ENCODE data around the gene CHCHD10. TPM values are rescaled to one million over a fixed set of nuclear protein-coding genes. Genes with fewer than 3 reads are reported as not detected.

Gene CHCHD10
- 1,000 to 10,000 TPM in 3 of 4 donors, 100 to 1,000 TPM in 1; 993 to 1,434 (median 1,175) TPM for total RNA-seq
- 1,153 TPM for polyA plus RNA-seq
- long read RNA-seq, donor 1, transcript CHCHD10-202 (4 exons, 1,171 nt) = major isoform, 201 of 231 reads
- long read RNA-seq, donor 1, partial matches to known transcripts = 14 of 231 reads
- long read RNA-seq, donor 1, other reads (novel, unspliced or antisense) = 13 of 231 reads
- long read RNA-seq, donor 2, transcript CHCHD10-202 (4 exons, 1,171 nt) = major isoform, 248 of 291 reads
- long read RNA-seq, donor 2, partial matches to known transcripts = 33 of 291 reads
- long read RNA-seq, donor 2, other reads (novel, unspliced or antisense) = 5 of 291 reads
- long read RNA-seq, donor 3, transcript CHCHD10-202 (4 exons, 1,171 nt) = major isoform, 9 of 27 reads
- long read RNA-seq, donor 3, partial matches to known transcripts = 8 of 27 reads
- long read RNA-seq, donor 3, other reads (novel, unspliced or antisense) = 9 of 27 reads
- long read RNA-seq, donor 4, transcript CHCHD10-202 (4 exons, 1,171 nt) = major isoform, 161 of 188 reads
- long read RNA-seq, donor 4, transcript CHCHD10-201 (4 exons, 691 nt) = minor isoform, 6 of 188 reads
- long read RNA-seq, donor 4, partial matches to known transcripts = 14 of 188 reads
- long read RNA-seq, donor 4, other reads (novel, unspliced or antisense) = 4 of 188 reads

GRCh38 chr22:23767673-23768548 lies at the start of gene CHCHD10:
Gene CHCHD10, minus strand, starts transcription at chr22:23767972. Its CDS starts 98 bp downstream, at chr22:23767874.
- no peaks in the 10 kb centered on the region for H3K27me3 ChIP-seq (ENCODE audit: control insufficient read depth, insufficient read depth)
- H3K27ac ChIP-seq (ENCODE audit: low read length) = peak within 1 kb of the TSS; percentile 90
- DNase-seq (peak; percentile 85 to 95 (median 94)), ATAC-seq (peak; percentile 79 to 83)
- H3K4me3 ChIP-seq (ENCODE audit: low read length) = peak within 1 kb of the TSS; percentile 65
- intact Hi-C loops (cut with DNase I) = loop anchor here (5.0 to 10.0 kb wide), 2 partner anchors 79 to 243 kb away; no protein-coding TSS in a partner anchor
- WGBS = under 1% methylated on average over 63 of the region's 63 CpGs
- H3K4me1 ChIP-seq (ENCODE audit: control insufficient read depth, insufficient read depth, low read length) = no peaks in the 10 kb centered on the region
- H3K9me3 ChIP-seq (ENCODE audit: control insufficient read depth, low read length) = no peaks in the 10 kb centered on the region

DNA sequence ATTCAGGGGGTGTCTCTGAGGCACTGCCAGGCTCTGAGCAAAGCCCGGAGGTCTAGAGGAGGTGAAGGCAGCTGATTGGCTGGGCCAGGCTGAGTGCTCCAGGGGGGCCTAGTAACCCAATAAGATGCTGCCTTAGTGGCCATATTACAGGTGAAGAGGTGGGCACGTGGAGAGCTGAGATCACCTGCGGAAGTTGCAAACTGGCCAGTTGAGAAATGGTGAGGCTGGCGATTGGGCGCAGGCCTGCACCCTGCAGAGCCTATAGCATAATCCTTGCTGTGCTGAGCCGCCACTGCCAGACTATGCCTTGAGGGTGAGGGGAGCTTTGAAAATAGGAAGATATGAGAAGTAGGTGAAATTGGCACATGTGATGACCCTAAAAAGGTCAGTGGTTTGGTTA lies 49.4 kb upstream of the CHCHD10 start:
- Histone ChIP-seq H3K27ac (ENCODE audit: low read length) (no peak overlapping the region), H3K9me3 (ENCODE audit: control insufficient read depth, low read length) (no peaks in the 10 kb centered on the region), H3K4me1 (ENCODE audit: control insufficient read depth, insufficient read depth, low read length) (no peaks in the 10 kb centered on the region), H3K4me3 (ENCODE audit: low read length) (no peak overlapping the region), H3K27me3 (ENCODE audit: control insufficient read depth, insufficient read depth) (no peaks in the 10 kb centered on the region)
- intact Hi-C loops (cut with DNase I) = no loop called here
- WGBS = 85% methylated on average over 6 of the region's 6 CpGs
- ATAC-seq (no peak), DNase-seq (peak in 1 of 3 donors; percentile 16)

GRCh38 chr22:23816156-23816976 lies 48.6 kb upstream of the CHCHD10 start:
- H3K4me3 ChIP-seq (ENCODE audit: low read length) = no peak overlapping the region
- H3K27ac ChIP-seq (ENCODE audit: low read length) = peak overlapping the region; percentile 80
- no peaks in the 10 kb centered on the region for H3K4me1 ChIP-seq (ENCODE audit: control insufficient read depth, insufficient read depth, low read length)
- H3K27me3 ChIP-seq (ENCODE audit: control insufficient read depth, insufficient read depth) = no peaks in the 10 kb centered on the region
- no peaks in the 10 kb centered on the region for H3K9me3 ChIP-seq (ENCODE audit: control insufficient read depth, low read length)
- WGBS = 73% methylated on average over 18 of the region's 18 CpGs
- intact Hi-C loops (cut with DNase I) = no loop called here
- DNase-seq = peak in 2 of 3 donors; percentile 74 to 79
- ATAC-seq = peak; percentile 80 to 81

- H3K27ac ChIP-seq (ENCODE audit: low read length) = peak overlapping the region; percentile 80
- WGBS = 66% methylated on average over 10 of the region's 10 CpGs
- H3K9me3 ChIP-seq (ENCODE audit: control insufficient read depth, low read length) = no peaks in the 10 kb centered on the region
- peak in 1 of 2 donors; percentile 18 for ATAC-seq
- DNase-seq = peak in 1 of 3 donors; percentile 12
- no peaks in the 10 kb centered on the region for H3K27me3 ChIP-seq (ENCODE audit: control insufficient read depth, insufficient read depth)
- intact Hi-C loops (cut with DNase I) = no loop called here
- no peaks in the 10 kb centered on the region for H3K4me1 ChIP-seq (ENCODE audit: control insufficient read depth, insufficient read depth, low read length)
- H3K4me3 ChIP-seq (ENCODE audit: low read length) = no peak overlapping the region
Observed at GRCh38 chr22:23815541-23816155, 47.9 kb upstream of the CHCHD10 start.

- H3K27ac ChIP-seq (ENCODE audit: low read length) = no peak overlapping the region
- no peaks in the 10 kb centered on the region for H3K27me3 ChIP-seq (ENCODE audit: control insufficient read depth, insufficient read depth)
- no peak overlapping the region for H3K4me3 ChIP-seq (ENCODE audit: low read length)
- 95% methylated on average over 4 of the region's 4 CpGs for WGBS
- H3K9me3 ChIP-seq (ENCODE audit: control insufficient read depth, low read length) = no peaks in the 10 kb centered on the region
- no peaks in the 10 kb centered on the region for H3K4me1 ChIP-seq (ENCODE audit: control insufficient read depth, insufficient read depth, low read length)
- ATAC-seq (no peak), DNase-seq (no peak)
- intact Hi-C loops (cut with DNase I) = no loop called here
Observed at GRCh38 chr22:23812378-23812777, 44.6 kb upstream of the CHCHD10 start.

DNA sequence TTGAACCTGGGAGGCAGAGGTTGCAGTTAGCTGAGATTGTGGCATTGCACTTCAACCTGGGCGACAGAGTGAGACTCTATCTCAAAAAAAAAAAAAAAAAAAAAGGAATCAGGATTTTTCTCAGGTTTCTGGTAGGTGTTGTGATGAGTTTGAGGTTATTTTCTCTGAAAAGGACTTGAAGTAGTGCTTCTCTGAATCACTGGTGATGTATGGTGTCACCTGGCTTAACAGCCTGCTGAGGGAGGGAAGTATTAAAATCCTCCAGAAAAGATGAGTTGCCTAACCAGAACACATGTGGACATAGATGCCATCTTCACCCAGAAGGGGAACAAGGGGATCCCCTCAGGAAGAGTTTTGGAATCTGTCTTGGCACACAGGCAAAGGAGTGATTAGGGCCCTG lies 39.1 kb upstream of the CHCHD10 start:
- DNase-seq (no peak), ATAC-seq (no peak)
- peaks cover 2% of the 10 kb centered on the region for H3K4me1 ChIP-seq (ENCODE audit: control insufficient read depth, insufficient read depth, low read length)
- WGBS = 87% methylated on average over 1 of the region's 1 CpG
- H3K4me3 ChIP-seq (ENCODE audit: low read length) = no peak overlapping the region
- intact Hi-C loops (cut with DNase I) = no loop called here
- H3K27ac ChIP-seq (ENCODE audit: low read length) = no peak overlapping the region
- no peaks in the 10 kb centered on the region for H3K27me3 ChIP-seq (ENCODE audit: control insufficient read depth, insufficient read depth)
- no peaks in the 10 kb centered on the region for H3K9me3 ChIP-seq (ENCODE audit: control insufficient read depth, low read length)

DNA sequence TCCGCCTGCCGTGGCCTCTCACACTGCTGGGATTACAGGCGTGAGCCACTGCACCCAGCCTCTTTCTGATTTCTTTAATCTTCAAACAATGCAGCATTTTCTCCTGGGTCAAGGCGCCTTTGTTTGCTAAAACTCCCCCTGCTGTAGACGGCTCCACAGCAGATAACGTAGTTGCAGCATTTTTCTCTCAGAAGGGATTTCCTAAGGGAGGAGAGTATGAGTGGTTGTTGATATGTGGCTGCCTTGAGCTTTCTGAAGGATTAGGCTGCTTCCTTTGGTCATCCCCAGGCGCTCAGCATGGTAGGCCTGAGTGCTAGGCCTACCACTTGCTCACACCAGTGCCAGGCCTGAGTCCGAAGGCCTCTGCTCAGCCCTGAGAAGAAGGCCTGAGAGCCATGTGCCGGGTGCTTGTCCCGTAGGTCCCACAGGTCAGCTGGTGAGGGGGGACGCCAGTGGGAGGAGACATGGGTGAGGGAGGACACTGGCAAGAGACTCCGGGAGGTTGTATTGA lies 37.1 kb upstream of the CHCHD10 start:
- Histone ChIP-seq H3K27ac (ENCODE audit: low read length) (peak overlapping the region; percentile 1), H3K4me1 (ENCODE audit: control insufficient read depth, insufficient read depth, low read length) (peaks cover 2% of the 10 kb centered on the region), H3K4me3 (ENCODE audit: low read length) (no peak overlapping the region), H3K27me3 (ENCODE audit: control insufficient read depth, insufficient read depth) (no peaks in the 10 kb centered on the region), H3K9me3 (ENCODE audit: control insufficient read depth, low read length) (no peaks in the 10 kb centered on the region)
- WGBS = 54% methylated on average over 12 of the region's 12 CpGs
- peak; percentile 69 to 77 for ATAC-seq
- DNase-seq = peak in 2 of 3 donors; percentile 67 to 71
- intact Hi-C loops (cut with DNase I) = no loop called here

- 82% methylated on average over 21 of the region's 21 CpGs for WGBS
- Histone ChIP-seq H3K27me3 (ENCODE audit: control insufficient read depth, insufficient read depth) (no peaks in the 10 kb centered on the region), H3K27ac (ENCODE audit: low read length) (no peak overlapping the region), H3K4me1 (ENCODE audit: control insufficient read depth, insufficient read depth, low read length) (peaks cover 2% of the 10 kb centered on the region), H3K4me3 (ENCODE audit: low read length) (no peak overlapping the region), H3K9me3 (ENCODE audit: control insufficient read depth, low read length) (no peaks in the 10 kb centered on the region)
- ATAC-seq (no peak), DNase-seq (peak in 1 of 3 donors; percentile 20)
- intact Hi-C loops (cut with DNase I) = no loop called here
Observed at GRCh38 chr22:23803001-23803819, 35.4 kb upstream of the CHCHD10 start.

DNA sequence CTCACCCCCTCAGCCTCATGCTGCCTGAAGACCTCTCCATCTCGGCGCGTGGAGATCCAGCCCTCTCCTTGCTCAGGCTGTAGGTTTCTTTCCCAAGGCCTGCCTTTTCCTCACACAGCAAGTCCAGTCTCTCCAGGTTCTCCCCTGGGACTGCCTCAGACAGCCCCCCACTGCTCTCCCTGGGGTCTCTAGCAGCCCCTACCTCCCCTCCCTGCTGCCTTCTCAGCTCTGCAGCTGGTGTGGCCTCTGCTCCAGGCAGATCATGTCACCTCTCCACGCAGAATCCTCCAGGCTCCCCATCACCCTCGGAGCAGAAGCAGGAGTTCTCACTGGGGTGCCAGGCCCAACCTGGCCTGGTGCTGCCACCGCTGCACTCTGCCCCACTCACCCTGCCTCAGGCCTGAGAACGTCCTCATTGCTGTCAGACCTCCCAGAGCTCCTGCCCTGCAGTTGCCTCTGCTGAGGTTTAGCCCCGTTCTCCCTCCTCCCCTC lies 34.2 kb upstream of the CHCHD10 start:
- intact Hi-C loops (cut with DNase I) = no loop called here
- DNase-seq (peak in 1 of 3 donors; percentile 17), ATAC-seq (no peak)
- H3K27me3 ChIP-seq (ENCODE audit: control insufficient read depth, insufficient read depth) = no peaks in the 10 kb centered on the region
- WGBS = 91% methylated on average over 8 of the region's 8 CpGs
- H3K27ac ChIP-seq (ENCODE audit: low read length) = no peak overlapping the region
- H3K9me3 ChIP-seq (ENCODE audit: control insufficient read depth, low read length) = no peaks in the 10 kb centered on the region
- peaks cover 2% of the 10 kb centered on the region for H3K4me1 ChIP-seq (ENCODE audit: control insufficient read depth, insufficient read depth, low read length)
- no peak overlapping the region for H3K4me3 ChIP-seq (ENCODE audit: low read length)

Measured in right cardiac atrium (tissue), 5 donors.